ENCODE measurements around the gene DPF3. TPM values are rescaled to one million over a fixed set of nuclear protein-coding genes. Genes with fewer than 3 reads are reported as not detected.

DPF3 gene
- total RNA-seq, 1 donor from 2014 or later = 1.1 TPM

- Mint-ChIP-seq H3K4me3 (ENCODE audit: unreplicated experiment) (no peak overlapping the region), H3K36me3 (ENCODE audit: low read depth) (no peaks in the 10 kb centered on the region), H3K27ac (ENCODE audit: unreplicated experiment) (no peak overlapping the region), H3K9me3 (ENCODE audit: low read depth) (peaks cover 5% of the 10 kb centered on the region), H3K4me1 (ENCODE audit: low read depth) (peaks cover 5% of the 10 kb centered on the region), H3K27me3 (ENCODE audit: low read depth) (no peaks in the 10 kb centered on the region)
- no peak for DNase-seq (ENCODE audit: low spot score)
- no peak for TF ChIP-seq CTCF (IDR thresholded peaks at IDR 0.05)
Observed at GRCh38 chr14:72634691-72635616, 258.9 kb downstream of the DPF3 start.

DNA sequence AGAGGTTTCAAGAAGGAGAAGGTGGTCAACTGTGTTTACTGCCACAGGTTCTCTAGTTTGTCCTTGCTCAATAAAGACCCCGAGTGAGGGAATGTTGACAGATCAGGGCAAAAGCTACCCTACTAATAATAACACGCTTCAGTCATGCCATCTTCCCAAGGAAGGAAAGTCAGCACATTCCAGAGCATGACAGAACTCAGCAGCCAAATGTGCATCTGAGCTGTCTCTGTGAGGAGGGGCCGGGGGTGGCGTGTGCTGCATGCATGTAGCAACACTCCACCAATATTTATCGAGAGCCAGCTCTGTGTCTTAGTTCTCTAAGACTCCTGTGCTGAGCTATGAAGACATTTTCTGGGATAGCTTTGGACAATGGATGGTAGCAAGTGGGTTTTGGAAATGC, 260.4 kb downstream of the DPF3 start:
- no peak overlapping the region for H3K27ac Mint-ChIP-seq (ENCODE audit: unreplicated experiment)
- H3K36me3 Mint-ChIP-seq (ENCODE audit: low read depth) = no peaks in the 10 kb centered on the region
- H3K4me1 Mint-ChIP-seq (ENCODE audit: low read depth) = peaks cover 5% of the 10 kb centered on the region
- H3K4me3 Mint-ChIP-seq (ENCODE audit: unreplicated experiment) = no peak overlapping the region
- no peak for DNase-seq (ENCODE audit: low spot score)
- H3K9me3 Mint-ChIP-seq (ENCODE audit: low read depth) = no peaks in the 10 kb centered on the region
- no peaks in the 10 kb centered on the region for H3K27me3 Mint-ChIP-seq (ENCODE audit: low read depth)
- TF ChIP-seq CTCF (IDR thresholded peaks at IDR 0.05) = no peak

DNA sequence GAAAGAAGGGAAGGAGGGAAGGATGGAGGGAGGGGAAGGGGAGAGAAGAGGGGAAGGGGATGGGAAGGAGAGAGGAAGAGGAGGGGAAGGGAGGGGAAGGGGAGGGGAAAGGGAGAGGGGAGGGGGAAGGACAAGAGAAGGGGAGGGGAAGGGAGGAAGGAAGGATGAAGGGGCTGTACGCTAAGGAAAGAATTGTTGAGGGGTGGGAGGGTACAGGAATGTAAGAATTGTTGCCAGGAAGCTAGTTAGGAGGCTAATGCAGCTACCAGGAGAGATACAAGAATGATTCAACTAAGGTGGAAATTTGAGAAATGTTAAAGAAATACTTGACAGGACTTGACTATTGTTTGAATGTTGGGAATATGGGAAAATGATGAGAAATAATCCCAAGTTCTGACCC, 261.2 kb downstream of the DPF3 start:
- Mint-ChIP-seq H3K4me3 (ENCODE audit: unreplicated experiment) (no peak overlapping the region), H3K27ac (ENCODE audit: unreplicated experiment) (no peak overlapping the region), H3K36me3 (ENCODE audit: low read depth) (no peaks in the 10 kb centered on the region), H3K9me3 (ENCODE audit: low read depth) (no peaks in the 10 kb centered on the region), H3K4me1 (ENCODE audit: low read depth) (peaks cover under 1% of the 10 kb centered on the region), H3K27me3 (ENCODE audit: low read depth) (no peaks in the 10 kb centered on the region)
- DNase-seq (ENCODE audit: low spot score) = no peak
- no peak for TF ChIP-seq CTCF (IDR thresholded peaks at IDR 0.05)

GRCh38 chr14:72631401-72631800, 262.5 kb downstream of the DPF3 start:
- H3K27ac Mint-ChIP-seq (ENCODE audit: unreplicated experiment) = no peak overlapping the region
- no peak overlapping the region for H3K4me3 Mint-ChIP-seq (ENCODE audit: unreplicated experiment)
- no peaks in the 10 kb centered on the region for H3K4me1 Mint-ChIP-seq (ENCODE audit: low read depth)
- H3K27me3 Mint-ChIP-seq (ENCODE audit: low read depth) = no peaks in the 10 kb centered on the region
- DNase-seq (ENCODE audit: low spot score) = no peak
- no peak for TF ChIP-seq CTCF (IDR thresholded peaks at IDR 0.05)
- H3K36me3 Mint-ChIP-seq (ENCODE audit: low read depth) = no peaks in the 10 kb centered on the region
- H3K9me3 Mint-ChIP-seq (ENCODE audit: low read depth) = peaks cover 8% of the 10 kb centered on the region

DNA sequence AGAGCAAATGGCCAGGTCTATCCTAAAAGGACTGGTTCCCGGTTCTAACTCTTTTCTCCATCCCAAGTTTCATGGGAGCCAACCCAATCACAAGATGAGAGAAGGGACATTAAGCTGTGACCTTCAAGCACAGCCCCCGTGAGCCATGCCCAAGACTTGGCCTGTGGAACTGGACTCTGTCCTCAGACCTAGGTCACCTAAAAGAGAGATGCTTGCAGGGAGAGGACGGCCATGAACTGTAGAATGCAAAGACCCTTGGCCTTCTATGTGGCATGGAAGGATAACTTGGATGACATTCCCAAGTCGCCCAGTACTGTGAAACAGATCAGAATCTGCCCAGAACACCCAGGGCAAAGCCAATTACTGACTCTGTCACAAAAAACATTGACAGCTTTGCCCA, 263.5 kb downstream of the DPF3 start:
- H3K36me3 Mint-ChIP-seq (ENCODE audit: low read depth) = no peaks in the 10 kb centered on the region
- no peaks in the 10 kb centered on the region for H3K27me3 Mint-ChIP-seq (ENCODE audit: low read depth)
- H3K27ac Mint-ChIP-seq (ENCODE audit: unreplicated experiment) = no peak overlapping the region
- no peak for TF ChIP-seq CTCF (IDR thresholded peaks at IDR 0.05)
- no peaks in the 10 kb centered on the region for H3K4me1 Mint-ChIP-seq (ENCODE audit: low read depth)
- peaks cover 8% of the 10 kb centered on the region for H3K9me3 Mint-ChIP-seq (ENCODE audit: low read depth)
- no peak overlapping the region for H3K4me3 Mint-ChIP-seq (ENCODE audit: unreplicated experiment)
- DNase-seq (ENCODE audit: low spot score) = no peak
